ENCODE measurements around the gene APOL1. TPM values are rescaled to one million over a fixed set of nuclear protein-coding genes. Genes with fewer than 3 reads are reported as not detected.
A peak's percentile ranks its signal among the peaks of the same experiment; 100 is the strongest.

APOL1 gene
- total RNA-seq, 1 donor from 2014 or later = 2.3 TPM

- TF ChIP-seq, protein P1, sequence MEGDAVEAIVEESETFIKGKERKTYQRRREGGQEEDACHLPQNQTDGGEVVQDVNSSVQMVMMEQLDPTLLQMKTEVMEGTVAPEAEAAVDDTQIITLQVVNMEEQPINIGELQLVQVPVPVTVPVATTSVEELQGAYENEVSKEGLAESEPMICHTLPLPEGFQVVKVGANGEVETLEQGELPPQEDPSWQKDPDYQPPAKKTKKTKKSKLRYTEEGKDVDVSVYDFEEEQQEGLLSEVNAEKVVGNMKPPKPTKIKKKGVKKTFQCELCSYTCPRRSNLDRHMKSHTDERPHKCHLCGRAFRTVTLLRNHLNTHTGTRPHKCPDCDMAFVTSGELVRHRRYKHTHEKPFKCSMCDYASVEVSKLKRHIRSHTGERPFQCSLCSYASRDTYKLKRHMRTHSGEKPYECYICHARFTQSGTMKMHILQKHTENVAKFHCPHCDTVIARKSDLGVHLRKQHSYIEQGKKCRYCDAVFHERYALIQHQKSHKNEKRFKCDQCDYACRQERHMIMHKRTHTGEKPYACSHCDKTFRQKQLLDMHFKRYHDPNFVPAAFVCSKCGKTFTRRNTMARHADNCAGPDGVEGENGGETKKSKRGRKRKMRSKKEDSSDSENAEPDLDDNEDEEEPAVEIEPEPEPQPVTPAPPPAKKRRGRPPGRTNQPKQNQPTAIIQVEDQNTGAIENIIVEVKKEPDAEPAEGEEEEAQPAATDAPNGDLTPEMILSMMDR (IDR thresholded peaks at IDR 0.05; ENCODE audit: insufficient read depth, low read length, poor library complexity, severe bottlenecking) = no peak
- no peak for DNase-seq (ENCODE audit: low read depth)
- Histone ChIP-seq H3K27me3 (ENCODE audit: control insufficient read depth, insufficient read depth, low read length) (peaks cover 25% of the 10 kb centered on the region), H3K4me3 (ENCODE audit: low read depth, low read length) (no peak overlapping the region), H3K36me3 (ENCODE audit: control insufficient read depth, insufficient read depth, low read length) (no peaks in the 10 kb centered on the region)
Measured at GRCh38 chr22:36213586-36213985, 39.3 kb upstream of the APOL1 start.

DNA sequence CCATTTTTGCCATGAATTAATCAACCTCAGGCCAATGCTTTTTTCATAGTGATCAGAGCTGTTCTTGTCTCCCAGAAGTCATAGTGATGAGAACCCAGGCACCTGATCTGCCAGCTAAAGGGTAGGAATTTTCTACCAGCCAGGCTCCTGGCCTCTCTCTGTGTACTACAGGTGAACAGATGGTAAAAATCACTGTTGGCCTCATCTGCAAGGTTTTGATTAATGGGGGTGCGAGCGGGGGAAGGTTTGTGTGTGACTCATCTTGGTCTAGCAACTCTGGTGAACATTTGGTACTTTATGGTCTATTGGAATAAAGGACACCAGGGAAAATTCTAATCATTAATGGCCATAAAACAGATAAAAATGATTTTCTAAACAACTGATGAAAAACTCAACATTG lies 37.0 kb upstream of the APOL1 start:
- Histone ChIP-seq H3K27me3 (ENCODE audit: control insufficient read depth, insufficient read depth, low read length) (peaks cover 29% of the 10 kb centered on the region), H3K4me3 (ENCODE audit: low read depth, low read length) (no peak overlapping the region), H3K36me3 (ENCODE audit: control insufficient read depth, insufficient read depth, low read length) (no peaks in the 10 kb centered on the region)
- DNase-seq (ENCODE audit: low read depth) = no peak
- TF ChIP-seq, protein P1 (IDR thresholded peaks at IDR 0.05; ENCODE audit: insufficient read depth, low read length, poor library complexity, severe bottlenecking) = no peak

DNA sequence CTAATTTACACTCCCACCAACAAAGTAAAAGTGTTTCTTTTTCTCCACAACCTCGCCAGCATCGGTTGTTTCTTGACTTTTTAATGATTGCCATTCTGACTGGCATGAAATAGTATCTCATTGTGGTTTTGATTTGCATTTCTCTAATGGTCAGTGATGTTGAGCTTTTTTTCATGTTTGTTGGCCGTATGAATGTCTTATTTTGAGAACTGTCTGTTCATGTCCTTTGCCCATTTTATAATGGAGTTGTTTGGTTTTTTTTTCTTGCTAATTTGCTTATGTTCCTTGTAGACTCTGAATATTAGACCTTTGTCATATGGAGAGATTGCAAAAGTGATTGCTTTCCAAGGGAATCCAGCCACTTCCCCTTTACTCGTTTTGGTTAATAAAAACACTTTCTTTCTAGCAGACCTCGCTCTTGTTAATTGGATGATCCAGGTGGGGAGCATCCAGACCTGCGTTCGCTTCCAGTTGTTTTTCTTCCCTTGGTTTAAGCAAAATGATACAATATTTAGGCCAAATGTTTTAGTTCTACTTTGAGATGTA lies 34.2 kb upstream of the APOL1 start:
- peaks cover 14% of the 10 kb centered on the region for H3K27me3 ChIP-seq (ENCODE audit: control insufficient read depth, insufficient read depth, low read length)
- DNase-seq (ENCODE audit: low read depth) = no peak
- H3K36me3 ChIP-seq (ENCODE audit: control insufficient read depth, insufficient read depth, low read length) = no peaks in the 10 kb centered on the region
- no peak overlapping the region for H3K4me3 ChIP-seq (ENCODE audit: low read depth, low read length)
- TF ChIP-seq, protein P1 (IDR thresholded peaks at IDR 0.05; ENCODE audit: insufficient read depth, low read length, poor library complexity, severe bottlenecking) = no peak

DNA sequence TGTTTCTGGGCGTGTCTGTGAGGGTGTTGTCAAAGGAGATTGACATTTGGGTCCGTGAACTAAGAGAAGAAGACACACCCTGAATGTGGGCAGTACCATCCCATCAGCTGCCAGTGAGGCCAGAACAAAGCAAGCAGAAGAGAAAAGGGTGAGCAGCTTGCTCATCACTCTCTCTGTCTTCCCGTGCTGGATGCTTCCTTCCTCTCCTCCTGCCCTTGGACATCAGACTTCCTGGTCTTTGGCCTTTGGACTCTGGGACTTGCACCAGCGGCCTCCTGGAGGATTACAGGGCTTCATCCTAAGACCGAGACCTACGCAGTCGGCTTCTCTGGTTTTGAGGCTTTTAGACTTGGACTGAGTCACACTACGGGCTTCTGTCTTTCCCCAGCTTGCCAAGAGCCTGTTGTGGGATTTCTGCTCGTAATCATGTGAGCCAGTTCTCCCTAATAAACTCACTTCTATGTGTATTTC lies 32.4 kb upstream of the APOL1 start:
- TF ChIP-seq, protein P1 (IDR thresholded peaks at IDR 0.05; ENCODE audit: insufficient read depth, low read length, poor library complexity, severe bottlenecking) = no peak
- no peak for DNase-seq (ENCODE audit: low read depth)
- peaks cover 5% of the 10 kb centered on the region for H3K27me3 ChIP-seq (ENCODE audit: control insufficient read depth, insufficient read depth, low read length)

DNA sequence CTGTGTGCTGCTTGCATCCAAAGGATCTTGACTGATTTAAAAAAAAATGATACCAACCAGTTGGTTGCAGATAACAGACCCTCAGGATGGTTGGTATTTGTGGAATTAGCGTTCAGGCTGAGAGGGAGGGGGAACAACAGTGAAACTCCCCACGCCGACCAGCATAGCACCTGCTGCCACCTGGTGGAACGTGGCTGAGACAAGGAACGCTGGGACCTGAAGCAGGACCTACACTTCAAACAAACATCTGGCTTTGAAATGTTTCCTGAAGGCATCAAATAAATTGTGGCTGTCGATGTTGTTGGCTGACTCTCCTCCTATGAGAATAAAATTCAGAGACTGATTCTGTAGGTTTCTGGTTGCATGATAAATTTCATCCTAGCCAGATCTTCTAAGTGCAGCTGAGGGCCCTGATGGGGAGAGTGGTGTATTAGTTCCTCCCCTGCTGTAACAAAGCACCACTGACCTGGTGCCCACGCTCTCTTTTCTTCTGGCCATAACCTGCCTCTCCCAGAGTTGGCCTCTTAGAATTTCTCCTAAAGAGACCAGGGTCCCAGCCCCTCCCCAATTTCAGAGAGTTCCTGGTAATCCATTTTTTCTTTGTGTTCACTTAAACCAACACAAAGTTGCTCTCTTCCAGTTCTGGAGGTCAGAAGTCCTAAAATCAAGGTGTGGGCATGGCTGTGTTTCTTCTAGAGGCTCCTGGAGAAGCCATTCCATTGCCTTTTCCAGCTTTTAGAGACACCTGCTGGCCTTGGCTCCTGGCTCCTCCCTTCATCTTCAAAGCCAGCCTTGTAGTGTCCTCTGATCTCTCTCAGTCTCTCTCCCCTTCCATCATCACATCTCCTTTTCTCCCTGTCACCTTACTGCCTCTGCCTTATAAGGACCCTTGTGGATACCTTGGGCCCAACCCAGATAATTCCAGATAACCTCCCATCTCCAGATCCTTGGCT lies 30.9 kb upstream of the APOL1 start:
- Histone ChIP-seq H3K4me3 (ENCODE audit: low read depth, low read length) (no peak overlapping the region), H3K27me3 (ENCODE audit: control insufficient read depth, insufficient read depth, low read length) (peaks cover 5% of the 10 kb centered on the region), H3K36me3 (ENCODE audit: control insufficient read depth, insufficient read depth, low read length) (no peaks in the 10 kb centered on the region)
- no peak for DNase-seq (ENCODE audit: low read depth)
- TF ChIP-seq, protein P1 (IDR thresholded peaks at IDR 0.05; ENCODE audit: insufficient read depth, low read length, poor library complexity, severe bottlenecking) = peak; percentile 88

More for the DNA sequence above, 32.4 kb upstream of the APOL1 start:
- Histone ChIP-seq H3K4me3 (ENCODE audit: low read depth, low read length) (no peak overlapping the region), H3K36me3 (ENCODE audit: control insufficient read depth, insufficient read depth, low read length) (no peaks in the 10 kb centered on the region)

All from kidney epithelial cell (primary cell).